GM19043 (cell line): ENCODE results near the gene TNNT3.

Experiments used
- ATAC-seq: cut with Tn5 transposase; IDR thresholded peaks from one replicate; pipeline ENCODE4 v1.9.1; 2021; ENCODE audit warnings: low read depth; ENCODE audit not compliant: unreplicated experiment

TNNT3 gene

GRCh38 chr11:1893581-1894359, 25.7 kb upstream of the TNNT3 start:
- no peak for ATAC-seq

- no peak for ATAC-seq
Measured at GRCh38 chr11:1894759-1895158, 24.7 kb upstream of the TNNT3 start.

DNA sequence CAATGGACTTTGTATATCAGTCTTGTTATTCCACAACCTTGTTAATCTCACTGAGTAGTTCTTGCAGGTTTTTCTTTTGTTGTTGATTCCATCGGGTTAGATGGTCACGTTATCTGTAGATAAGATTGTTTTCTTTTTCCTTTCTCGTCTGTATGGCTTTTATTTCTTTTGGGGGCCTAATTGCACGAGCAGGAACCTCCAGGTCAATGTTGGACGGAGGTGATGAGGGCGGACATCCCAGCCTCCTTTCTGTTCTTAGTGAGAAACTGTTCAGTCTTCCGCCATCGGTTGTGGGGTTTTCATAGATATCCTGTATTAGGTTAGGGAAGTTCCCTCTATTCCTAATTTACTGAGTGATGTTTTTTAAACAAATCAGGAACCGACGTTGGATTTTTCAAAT, 23.0 kb upstream of the TNNT3 start:
- no peak for ATAC-seq

- ATAC-seq: no peak
Measured at GRCh38 chr11:1896923-1897322, 22.6 kb upstream of the TNNT3 start.

DNA sequence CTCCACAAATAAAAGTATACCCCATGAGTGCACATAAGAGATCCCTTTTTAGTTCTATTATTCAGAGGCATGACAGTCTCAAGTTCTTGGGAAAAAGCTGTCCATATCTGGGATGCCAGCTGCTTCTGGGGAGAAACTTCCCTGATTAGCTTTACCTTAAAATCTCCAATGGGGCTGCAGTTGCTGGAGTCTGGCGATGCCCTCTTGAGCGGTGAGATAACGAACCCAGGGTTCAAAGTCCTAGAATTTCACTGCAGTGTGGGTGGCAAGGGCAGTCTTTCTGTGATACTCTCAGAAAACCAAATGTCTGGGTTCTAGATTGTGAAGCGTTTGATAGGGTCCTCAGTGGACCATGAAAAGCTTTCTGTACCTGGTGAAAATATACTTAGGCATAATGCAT, 20.4 kb upstream of the TNNT3 start:
- no peak for ATAC-seq

DNA sequence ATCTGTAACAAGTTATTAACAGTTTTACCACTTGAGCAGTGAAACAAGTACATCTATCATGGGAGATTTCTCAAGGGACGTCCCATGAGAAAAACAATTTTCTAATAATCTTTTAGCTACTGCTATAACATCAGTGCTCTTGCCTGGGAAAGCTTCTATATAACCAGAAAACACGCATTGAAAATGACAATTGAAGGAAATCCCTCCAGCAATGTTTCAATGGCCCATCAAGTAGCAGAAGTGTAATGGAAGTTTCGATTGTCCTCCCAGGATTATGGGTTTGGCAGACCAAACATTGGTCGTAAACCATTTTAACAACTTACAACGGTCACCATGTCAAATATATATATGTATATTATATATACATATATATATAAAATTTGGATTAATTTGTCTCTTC, 19.8 kb upstream of the TNNT3 start:
- no peak for ATAC-seq

- ATAC-seq: no peak
Measured at GRCh38 chr11:1906181-1906580, 13.3 kb upstream of the TNNT3 start.

DNA sequence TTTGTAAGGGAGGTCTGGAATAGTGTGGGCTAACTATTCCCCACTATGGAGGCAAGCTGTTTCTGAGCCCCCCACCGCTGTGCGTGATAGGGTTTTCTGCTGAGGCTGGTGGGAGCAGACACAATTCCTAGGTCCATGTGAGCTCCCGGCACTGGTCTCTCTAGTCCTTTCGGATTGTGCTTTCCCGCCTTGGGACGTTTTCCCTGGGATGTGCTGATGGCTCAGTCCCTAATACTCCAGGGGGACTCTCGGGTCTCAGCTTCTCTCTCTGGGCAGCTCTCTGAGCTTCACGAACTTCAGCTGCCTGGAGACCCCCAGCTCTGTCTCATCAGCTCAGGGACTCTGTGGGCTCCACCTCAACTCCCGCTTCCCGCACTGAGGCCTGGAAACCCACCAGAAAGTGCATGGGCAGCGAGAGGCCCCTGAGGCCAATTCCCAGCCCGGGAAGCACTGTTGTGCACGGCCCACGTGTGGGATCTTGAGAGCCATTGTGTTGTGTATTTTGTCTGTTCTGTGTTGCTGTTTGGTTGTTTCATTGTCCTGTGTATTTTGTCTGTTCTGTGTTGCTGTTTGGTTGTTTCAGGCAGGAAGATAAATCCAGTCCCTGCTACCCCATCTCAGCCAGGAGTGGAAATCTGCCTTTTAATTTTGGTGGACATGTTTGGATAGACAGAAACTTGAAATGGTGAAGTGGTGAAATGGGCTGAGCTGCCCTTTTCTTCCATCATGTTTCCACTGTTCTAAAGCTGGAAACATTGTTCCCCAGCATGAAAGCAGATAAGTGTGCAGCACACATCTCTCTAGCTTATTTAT, 12.7 kb upstream of the TNNT3 start:
- no peak for ATAC-seq

DNA sequence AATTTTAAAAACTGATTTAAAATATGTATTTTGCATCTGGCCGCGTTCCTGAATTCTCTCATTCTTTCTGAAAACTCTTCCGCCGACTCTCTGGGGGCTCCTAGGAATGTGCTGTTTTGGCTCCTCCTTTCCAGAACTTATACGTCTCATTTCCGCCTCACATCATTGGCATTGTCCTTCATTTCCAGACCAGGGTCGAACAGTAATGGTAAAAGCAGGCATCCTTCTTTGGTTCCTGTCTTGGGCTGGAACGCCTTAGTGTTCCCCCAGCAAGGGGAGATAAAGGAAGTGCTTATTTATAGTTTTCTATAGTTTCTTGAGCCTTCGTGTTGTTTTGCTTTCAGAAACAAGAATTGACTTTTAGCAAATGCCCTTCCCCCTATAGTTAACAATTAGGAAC, 10.9 kb upstream of the TNNT3 start:
- ATAC-seq: no peak

GRCh38 chr11:1909524-1909923, 10.0 kb upstream of the TNNT3 start:
- no peak for ATAC-seq

DNA sequence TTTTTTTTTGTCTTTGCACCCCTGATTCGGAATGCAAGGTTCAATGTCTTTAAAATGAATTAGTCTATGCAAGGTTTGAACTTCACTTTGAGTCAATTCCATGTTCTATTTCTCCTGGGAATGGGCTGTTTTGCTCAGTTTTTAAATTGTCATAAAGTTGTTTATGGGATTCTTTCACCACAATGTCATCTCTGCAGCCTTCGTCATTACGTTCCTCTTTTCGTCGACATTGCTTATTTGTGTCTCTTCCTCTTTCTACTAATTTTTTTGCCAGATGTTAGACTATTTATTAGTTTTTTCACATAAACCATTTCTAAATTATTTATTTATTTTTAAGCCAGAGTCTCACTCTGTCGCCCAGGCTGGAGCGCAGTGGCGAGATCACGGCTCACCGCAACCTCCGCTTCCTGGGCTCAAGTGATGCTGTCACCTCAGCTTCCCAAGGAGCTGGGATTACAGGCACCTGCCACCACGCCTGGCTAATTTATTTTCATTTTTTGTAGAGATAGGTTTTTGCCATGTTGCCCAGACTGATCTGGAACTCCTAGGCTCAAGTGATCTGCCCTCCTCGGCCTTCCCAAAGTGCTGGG, 7.1 kb upstream of the TNNT3 start:
- ATAC-seq: no peak

DNA sequence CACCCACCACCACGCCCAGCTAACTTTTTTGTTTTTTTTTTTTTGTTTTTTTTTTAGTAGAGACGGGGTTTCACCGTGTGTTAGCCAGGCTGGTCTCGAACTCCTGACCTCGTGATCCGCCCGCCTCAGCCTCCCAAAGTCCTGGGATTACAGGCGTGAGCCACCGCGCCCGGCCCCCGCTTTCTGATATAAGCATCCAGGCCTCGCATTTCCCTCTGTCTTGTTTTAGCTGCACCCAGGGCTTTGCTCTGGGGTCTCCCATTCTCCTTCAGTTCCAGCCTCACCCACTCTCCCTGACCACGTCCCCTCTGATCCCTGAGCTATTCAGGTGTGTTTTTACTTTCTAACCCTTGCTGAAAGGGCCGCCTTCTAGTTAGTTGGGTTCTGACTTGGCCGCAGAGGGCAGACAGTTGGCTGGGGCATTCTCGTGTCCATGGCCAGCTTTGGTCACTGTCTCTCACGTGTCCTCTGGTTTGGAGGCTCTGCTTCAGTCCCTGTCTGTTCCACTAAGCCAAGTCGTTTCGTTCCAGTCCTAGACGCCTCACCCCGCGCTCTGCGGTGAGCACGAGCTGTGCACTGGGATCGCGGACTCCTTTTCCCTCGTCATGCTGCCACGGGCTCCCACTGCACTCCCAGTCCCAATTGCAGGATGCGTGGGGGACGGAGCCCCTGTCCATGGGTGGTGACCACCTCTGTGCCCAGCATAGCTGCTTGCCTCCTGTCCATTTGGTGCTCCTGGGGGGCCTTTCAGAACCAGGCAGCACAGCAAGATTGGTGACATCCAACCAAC, 6.0 kb upstream of the TNNT3 start:
- no peak for ATAC-seq

DNA sequence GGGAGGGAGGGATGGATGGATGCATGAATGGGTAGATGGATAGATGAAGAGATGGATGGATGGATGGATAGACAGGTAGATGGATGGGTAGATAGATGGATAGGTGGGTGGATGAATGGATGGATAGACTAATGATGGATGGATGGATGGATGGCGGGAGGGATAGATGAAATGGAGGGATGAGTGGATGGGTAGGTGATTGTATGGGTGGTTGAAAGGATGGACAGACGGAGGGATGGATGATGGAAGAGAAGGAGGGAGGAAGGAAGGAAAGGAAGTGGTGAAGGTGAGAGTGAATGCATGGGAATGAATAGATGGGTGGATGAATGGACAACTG, 3.7 kb upstream of the TNNT3 start:
- ATAC-seq: no peak

- ATAC-seq: no peak
Measured at GRCh38 chr11:1916132-1916985, 3.1 kb upstream of the TNNT3 start.

GRCh38 chr11:1916986-1917522, 2.4 kb upstream of the TNNT3 start:
- no peak for ATAC-seq

DNA sequence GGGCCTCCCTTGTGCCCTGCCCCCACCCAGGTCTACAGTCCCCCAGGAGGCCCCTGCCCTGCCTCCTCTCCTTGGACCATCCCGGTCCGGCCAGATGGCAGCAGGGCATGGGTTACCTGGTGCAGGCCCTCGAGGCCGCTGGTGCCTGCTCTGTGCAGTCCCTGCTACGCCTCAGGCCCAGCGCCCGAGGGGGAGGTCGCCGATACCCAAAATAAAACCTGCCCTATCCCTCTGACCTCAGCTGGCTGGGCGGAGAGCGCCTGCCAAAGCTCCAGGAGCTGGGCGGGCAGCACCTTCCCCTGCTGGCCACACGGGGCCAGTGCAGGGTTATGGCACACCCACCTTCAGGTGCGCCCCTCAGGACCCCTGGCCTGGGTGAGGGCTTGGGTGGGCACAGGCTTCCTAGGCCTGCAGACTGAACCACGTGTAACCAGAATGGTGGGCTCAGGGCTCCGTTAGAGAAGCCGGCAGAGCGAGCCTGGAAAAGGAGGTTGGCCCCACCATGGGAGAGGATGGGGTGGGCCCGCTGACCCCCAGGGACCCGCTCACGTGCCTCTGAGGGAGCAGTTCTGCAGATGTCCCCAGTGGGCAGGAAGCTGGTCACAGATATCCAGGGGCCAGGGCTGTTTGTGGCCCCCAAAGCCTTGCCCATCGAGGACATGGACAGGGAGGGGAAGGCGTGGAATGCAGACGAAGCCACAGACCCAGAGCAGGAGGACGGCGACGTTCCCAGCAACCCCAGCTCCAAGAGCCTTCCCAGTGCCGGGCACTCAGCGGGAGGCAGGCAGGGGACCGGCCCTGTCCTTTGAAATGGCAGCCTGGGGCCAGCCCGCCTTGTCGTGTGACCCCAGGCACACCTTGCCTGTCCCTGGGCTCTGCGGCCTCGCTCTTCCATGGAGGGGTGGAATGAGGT, 1.7 kb upstream of the TNNT3 start:
- no peak for ATAC-seq

- no peak for ATAC-seq
Measured at GRCh38 chr11:1918436-1919315, 827 bp upstream of the TNNT3 start.
